CD4-positive, alpha-beta T cell treated with Interleukin-2 at 100 ng/mL for 4 hours (primary cell): ENCODE measurements around the gene DYNLL2.
A peak's percentile ranks its signal among the peaks of the same experiment; 100 is the strongest.
"Not testable (repeated sequence)": the region's sequence is repeated elsewhere in the genome, so short reads cannot be mapped to it uniquely, and the experiment has no call there.

Experiments
- DNase-seq: peaks from one replicate; pipeline ENCODE4 v3.0.0-alpha.2; 2020; ENCODE audit warnings: low spot score

The DYNLL2 gene

GRCh38 chr17:58082870-58083490, at the start of gene DYNLL2:
Gene DYNLL2, plus strand, starts transcription at chr17:58083419. Its CDS starts 3,672 bp downstream, at chr17:58087091.
- DNase-seq, result peak; percentile 89

GRCh38 chr17:58039975-58040374, 43.2 kb upstream of the DYNLL2 start:
- DNase-seq, result no peak

- DNase-seq, result no peak
Observed at GRCh38 chr17:58040386-58040785, 42.8 kb upstream of the DYNLL2 start.

GRCh38 chr17:58041161-58041560, 42.1 kb upstream of the DYNLL2 start:
- no peak for DNase-seq

GRCh38 chr17:58043221-58044181, 39.7 kb upstream of the DYNLL2 start:
- no peak for DNase-seq

GRCh38 chr17:58044256-58044655, 39.0 kb upstream of the DYNLL2 start:
- not testable (repeated sequence) for DNase-seq

- DNase-seq, result no peak
Observed at GRCh38 chr17:58046239-58047094, 36.8 kb upstream of the DYNLL2 start.

GRCh38 chr17:58047376-58048150, 35.7 kb upstream of the DYNLL2 start:
- DNase-seq, result no peak

GRCh38 chr17:58049533-58049932, 33.7 kb upstream of the DYNLL2 start:
- no peak for DNase-seq

- no peak for DNase-seq
Observed at GRCh38 chr17:58050966-58051365, 32.3 kb upstream of the DYNLL2 start.

GRCh38 chr17:58051468-58051867, 31.8 kb upstream of the DYNLL2 start:
- DNase-seq, result no peak

GRCh38 chr17:58052407-58052806, 30.8 kb upstream of the DYNLL2 start:
- no peak for DNase-seq

GRCh38 chr17:58052945-58053715, 30.1 kb upstream of the DYNLL2 start:
- DNase-seq, result no peak

GRCh38 chr17:58054641-58055040, 28.6 kb upstream of the DYNLL2 start:
- DNase-seq, result no peak

- DNase-seq, result no peak
Observed at GRCh38 chr17:58056476-58056875, 26.7 kb upstream of the DYNLL2 start.

GRCh38 chr17:58059141-58059540, 24.1 kb upstream of the DYNLL2 start:
- no peak for DNase-seq

- no peak for DNase-seq
Observed at GRCh38 chr17:58060596-58061191, 22.5 kb upstream of the DYNLL2 start.

GRCh38 chr17:58061672-58062071, 21.5 kb upstream of the DYNLL2 start:
- no peak for DNase-seq

- DNase-seq, result no peak
Observed at GRCh38 chr17:58065238-58065637, 18.0 kb upstream of the DYNLL2 start.

GRCh38 chr17:58066401-58066800, 16.8 kb upstream of the DYNLL2 start:
- DNase-seq, result no peak
